DND-41 (cell line): Measurements from ENCODE around the gene TCF19.

ENCODE experiments used
- ATAC-seq: fragments of 200-7000 bp; cut with Tn5 transposase; 3 replicates; pipeline ENCODE4 v1.9.1; 2021; ENCODE audit warnings: low read depth; ENCODE audit not compliant: insufficient read depth
- DNase-seq: peaks from one replicate; pipeline ENCODE4 v3.0.0-alpha.2; 2020
- H2AFZ ChIP-seq: 2 replicates; pipeline ENCODE4 v1.6.0; 2012; ENCODE audit warnings: low read depth, low read length
- H3K27ac ChIP-seq: 2 replicates; pipeline ENCODE4 v1.5.1; 2012; ENCODE audit warnings: low read length, inconsistent platforms
- H3K27me3 ChIP-seq: fragments of 200-600 bp; sonication (generic); 2 replicates; pipeline ENCODE4 v1.6.0; 2012; ENCODE audit warnings: low read length, mild to moderate bottlenecking, inconsistent platforms; ENCODE audit not compliant: insufficient read depth, poor library complexity
- H3K36me3 ChIP-seq: 2 replicates; pipeline ENCODE4 v1.5.1; 2012; ENCODE audit warnings: low read length, inconsistent platforms; ENCODE audit not compliant: insufficient read depth
- H3K4me1 ChIP-seq: 2 replicates; pipeline ENCODE4 v1.5.1; 2012; ENCODE audit warnings: mild to moderate bottlenecking, low read length; ENCODE audit not compliant: insufficient read depth
- H3K4me2 ChIP-seq: 2 replicates; pipeline ENCODE4 v1.6.0; 2012; ENCODE audit warnings: mild to moderate bottlenecking, moderate library complexity, low read length, inconsistent platforms; ENCODE audit not compliant: insufficient read depth
- H3K4me3 ChIP-seq, 2 experiments: fragments of 200-600 bp in 1 of 2; shearing (Covaris generic) in 1 of 2; 2 replicates each; pipeline ENCODE4 v1.5.1; 2012 to 2016; ENCODE audit warnings: inconsistent platforms in 2 of 2, low read length in 2 of 2, mild to moderate bottlenecking in 2 of 2, low read depth in 1 of 2, moderate library complexity in 1 of 2
- H3K79me2 ChIP-seq: 2 replicates; pipeline ENCODE4 v1.6.0; 2012; ENCODE audit warnings: low read length, inconsistent platforms; ENCODE audit not compliant: insufficient read depth
- H3K9ac ChIP-seq: 2 replicates; pipeline ENCODE4 v1.6.0; 2012; ENCODE audit warnings: low read depth, mild to moderate bottlenecking, inconsistent platforms, low read length, moderate library complexity
- H3K9me3 ChIP-seq: 2 replicates; pipeline ENCODE4 v1.5.1; 2012; ENCODE audit warnings: low read length, moderate library complexity, mild to moderate bottlenecking, inconsistent platforms; ENCODE audit not compliant: insufficient read depth, severe bottlenecking
- H4K20me1 ChIP-seq: 2 replicates; pipeline ENCODE4 v1.6.0; 2012; ENCODE audit warnings: low read length; ENCODE audit not compliant: insufficient read depth
- EZH2 ChIP-seq: IDR thresholded peaks from 3 replicates; pipeline ENCODE4 v1.6.1; 2012; ENCODE audit warnings: borderline replicate concordance, low read depth, mild to moderate bottlenecking, moderate library complexity, low read length, inconsistent platforms; ENCODE audit not compliant: severe bottlenecking
- TF ChIP-seq, protein P1 (sequence below): IDR thresholded peaks from 2 replicates; pipeline ENCODE4 v1.5.1; 2012; ENCODE audit warnings: borderline replicate concordance, low read length, moderate library complexity, mild to moderate bottlenecking; ENCODE audit not compliant: poor library complexity, severe bottlenecking; ENCODE audit errors: extremely low read depth

Gene TCF19

DNA sequence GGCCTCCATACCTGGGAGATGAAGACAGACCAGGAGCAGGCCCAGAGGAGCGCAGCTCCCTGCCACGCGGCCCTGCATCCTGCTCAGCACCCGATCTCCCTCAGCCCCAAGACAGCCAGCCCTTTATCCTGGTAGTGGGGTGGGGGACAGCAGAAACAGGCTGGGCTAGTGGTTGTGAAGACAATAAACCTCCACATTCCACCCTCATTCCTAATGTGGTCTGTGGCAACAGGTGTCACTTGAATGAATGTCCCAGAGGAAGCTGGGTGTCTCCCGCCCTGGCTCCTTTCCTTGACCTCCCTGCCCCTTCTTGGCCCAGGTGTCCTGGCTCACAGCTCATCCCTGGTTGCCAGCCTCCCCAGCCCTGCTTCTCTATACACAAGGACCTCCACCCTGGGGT, 45.9 kb upstream of the TCF19 start, which contains the start of gene C6orf15:
Gene C6orf15 (minus strand): TSS at position 98 of the 400 bp plus-strand sequence. CDS start 20 bp downstream, at position 78.
- H3K9ac ChIP-seq: no peak within 1 kb of the TSS
- no peak within 1 kb of the TSS for H3K27ac ChIP-seq

DNA sequence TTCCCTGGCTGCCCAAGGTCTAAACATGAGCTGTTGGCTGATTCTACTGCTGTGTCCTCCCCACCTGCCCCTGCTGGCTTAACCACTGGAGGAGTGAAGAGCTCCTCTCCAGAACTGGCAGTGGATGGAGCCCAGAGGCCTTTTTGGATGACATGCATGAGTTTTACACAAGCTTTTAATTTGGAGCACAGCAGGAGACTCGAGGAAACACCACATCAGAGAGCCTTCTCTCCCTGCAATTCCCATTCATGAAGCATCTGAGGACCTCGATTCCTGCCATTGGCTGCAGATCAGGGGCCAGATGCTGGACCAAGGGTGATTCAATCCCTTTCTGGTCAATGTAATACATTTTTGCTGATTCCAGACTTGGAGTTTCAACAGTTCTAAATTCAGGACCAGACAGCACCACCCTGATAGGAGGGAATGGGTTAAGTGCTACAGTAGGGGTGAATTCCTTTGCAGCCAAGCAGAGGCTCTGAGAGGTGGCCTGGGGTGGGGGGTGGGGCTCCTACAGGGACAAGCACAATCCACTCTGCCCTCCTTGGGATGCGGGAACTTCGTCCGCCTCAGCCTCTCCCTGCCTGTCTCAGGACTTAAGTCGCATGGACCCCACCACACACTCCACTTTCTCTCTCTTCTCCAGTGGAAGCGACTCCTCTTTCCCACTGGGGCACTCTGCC, 44.4 kb upstream of the TCF19 start:
- no peak overlapping the region for H3K9ac ChIP-seq
- H3K27ac ChIP-seq: no peak overlapping the region
- H3K4me2 ChIP-seq: no peak overlapping the region
- H3K4me3 ChIP-seq: no peak overlapping the region
- H3K27me3 ChIP-seq: peaks cover 54% of the 10 kb centered on the region
- H3K4me1 ChIP-seq: no peaks in the 10 kb centered on the region
- TF ChIP-seq, protein P1, sequence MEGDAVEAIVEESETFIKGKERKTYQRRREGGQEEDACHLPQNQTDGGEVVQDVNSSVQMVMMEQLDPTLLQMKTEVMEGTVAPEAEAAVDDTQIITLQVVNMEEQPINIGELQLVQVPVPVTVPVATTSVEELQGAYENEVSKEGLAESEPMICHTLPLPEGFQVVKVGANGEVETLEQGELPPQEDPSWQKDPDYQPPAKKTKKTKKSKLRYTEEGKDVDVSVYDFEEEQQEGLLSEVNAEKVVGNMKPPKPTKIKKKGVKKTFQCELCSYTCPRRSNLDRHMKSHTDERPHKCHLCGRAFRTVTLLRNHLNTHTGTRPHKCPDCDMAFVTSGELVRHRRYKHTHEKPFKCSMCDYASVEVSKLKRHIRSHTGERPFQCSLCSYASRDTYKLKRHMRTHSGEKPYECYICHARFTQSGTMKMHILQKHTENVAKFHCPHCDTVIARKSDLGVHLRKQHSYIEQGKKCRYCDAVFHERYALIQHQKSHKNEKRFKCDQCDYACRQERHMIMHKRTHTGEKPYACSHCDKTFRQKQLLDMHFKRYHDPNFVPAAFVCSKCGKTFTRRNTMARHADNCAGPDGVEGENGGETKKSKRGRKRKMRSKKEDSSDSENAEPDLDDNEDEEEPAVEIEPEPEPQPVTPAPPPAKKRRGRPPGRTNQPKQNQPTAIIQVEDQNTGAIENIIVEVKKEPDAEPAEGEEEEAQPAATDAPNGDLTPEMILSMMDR: no peak
- no peak for TF ChIP-seq EZH2
- ATAC-seq: no peak
- no peaks in the 10 kb centered on the region for H3K9me3 ChIP-seq
- H4K20me1 ChIP-seq: no peaks in the 10 kb centered on the region
- no peak for DNase-seq
- no peak overlapping the region for H2AFZ ChIP-seq
- H3K79me2 ChIP-seq: no peaks in the 10 kb centered on the region
- H3K36me3 ChIP-seq: no peaks in the 10 kb centered on the region

More for the DNA sequence above, 45.9 kb upstream of the TCF19 start, which contains the start of gene C6orf15:
- ATAC-seq: no peak
- Histone ChIP-seq H3K36me3 (no peaks in the 10 kb centered on the region), H4K20me1 (no peaks in the 10 kb centered on the region), H3K4me3 (no peak within 1 kb of the TSS), H3K4me2 (no peak within 1 kb of the TSS), H3K9me3 (no peaks in the 10 kb centered on the region), H3K79me2 (no peaks in the 10 kb centered on the region), H3K27me3 (peaks cover 54% of the 10 kb centered on the region), H2AFZ (no peak within 1 kb of the TSS), H3K4me1 (no peaks in the 10 kb centered on the region)
- no peak for DNase-seq
- no peak for TF ChIP-seq EZH2
- TF ChIP-seq, protein P1: no peak

DNA sequence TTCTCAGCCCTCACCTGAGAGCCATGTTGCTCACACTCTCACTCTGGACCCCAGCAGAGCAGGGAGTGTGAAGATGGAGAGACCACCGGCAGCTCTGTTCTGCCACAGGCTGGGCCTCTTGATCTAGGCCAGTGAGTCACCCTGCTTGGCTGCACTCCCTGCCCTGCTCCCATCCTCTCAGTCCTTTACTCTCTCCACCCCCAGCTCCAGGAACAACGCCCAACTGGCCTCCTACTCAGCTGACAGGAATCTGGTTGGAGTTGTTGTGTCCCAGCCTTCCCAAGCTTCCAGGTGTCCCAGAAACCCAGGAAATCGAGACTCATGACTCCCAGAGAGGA, 43.9 kb upstream of the TCF19 start, which contains the start of gene PSORS1C1:
Gene PSORS1C1 (plus strand): TSS at position 260 of the 338 bp plus-strand sequence. CDS start 14,833 bp downstream, outside the sequence.
- H3K4me1 ChIP-seq: no peaks in the 10 kb centered on the region
- H3K27me3 ChIP-seq: peaks cover 58% of the 10 kb centered on the region
- H4K20me1 ChIP-seq: no peaks in the 10 kb centered on the region
- ATAC-seq (no peak), DNase-seq (no peak)
- H3K4me2 ChIP-seq: no peak within 1 kb of the TSS
- no peak within 1 kb of the TSS for H3K4me3 ChIP-seq
- no peak within 1 kb of the TSS for H2AFZ ChIP-seq
- no peak within 1 kb of the TSS for H3K9ac ChIP-seq
- no peaks in the 10 kb centered on the region for H3K79me2 ChIP-seq
- no peak for TF ChIP-seq EZH2
- TF ChIP-seq, protein P1: no peak
- H3K9me3 ChIP-seq: no peaks in the 10 kb centered on the region
- no peaks in the 10 kb centered on the region for H3K36me3 ChIP-seq
- no peak within 1 kb of the TSS for H3K27ac ChIP-seq
